Thyroid gland (tissue), 4 donors: ENCODE measurements around the gene CCDC180.

ENCODE experiments used
- CTCF ChIP-seq, 6 experiments: fragments of 200-600 bp in 3 of 6; fragments of 450-650 bp in 3 of 6; sonication (generic) in 3 of 6; IDR thresholded peaks; one replicate each; pipeline ENCODE4 v1.5.1; 2016 to 2019; ENCODE audit warnings: antibody characterized with exemption in 6 of 6, mild to moderate bottlenecking in 2 of 6, inconsistent platforms in 1 of 6, moderate library complexity in 1 of 6
- POLR2A ChIP-seq, 2 donors: fragments of 450-650 bp; IDR thresholded peaks; one replicate each; pipeline ENCODE4 v1.6.1; 2017; ENCODE audit warnings: antibody characterized with exemption in 2 of 2, mild to moderate bottlenecking in 2 of 2, moderate library complexity in 1 of 2

- no peak for TF ChIP-seq CTCF (IDR thresholded peaks at IDR 0.05)
- TF ChIP-seq POLR2A (IDR thresholded peaks at IDR 0.05), result no peak
Measured at GRCh38 chr9:97293207-97293721, 14.2 kb upstream of the CCDC180 start.
